ENCODE data around the gene PGM1. TPM values are rescaled to one million over a fixed set of nuclear protein-coding genes. Genes with fewer than 3 reads are reported as not detected.

The PGM1 gene
- polyA plus RNA-seq, 3 donors from 2014 or later, result 61.6 to 108 (median 67.4) TPM

GRCh38 chr1:63607322-63607721 lies 14.1 kb downstream of the PGM1 start:
- no peak for DNase-seq
- Mint-ChIP-seq H3K36me3 (peaks cover 0 to 3% (median 0%) of the 10 kb centered on the region in 3 donors), H3K4me3 (no peak overlapping the region), H3K27me3 (ENCODE audit: low read depth in 3 of 3) (peaks cover 0 to 2% (median 0%) of the 10 kb centered on the region in 3 donors), H3K27ac (no peak overlapping the region), H3K4me1 (peaks cover 11 to 51% of the 10 kb centered on the region in 2 donors), H3K9me3 (no peaks in the 10 kb centered on the region)

DNA sequence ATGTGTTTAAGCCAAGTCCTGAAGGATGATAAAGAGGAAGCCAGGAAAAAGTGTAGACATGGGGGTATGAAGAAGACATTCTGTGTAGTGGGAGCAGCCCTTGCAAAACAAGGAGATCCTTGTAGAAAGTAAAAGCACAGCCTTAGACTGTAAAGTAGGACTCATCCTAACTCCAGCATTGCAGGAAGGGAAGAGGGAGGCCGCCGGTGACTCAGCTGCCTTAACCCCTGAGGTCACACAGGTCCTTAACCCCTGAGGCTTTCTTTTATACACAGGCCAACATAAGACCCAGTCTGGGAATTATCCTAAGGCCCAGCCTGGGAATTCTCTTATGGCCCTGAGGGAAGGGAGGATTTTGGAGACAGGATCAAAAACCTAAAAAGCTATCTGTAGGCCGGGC lies 18.0 kb downstream of the PGM1 start:
- Mint-ChIP-seq H3K9me3 (no peaks in the 10 kb centered on the region), H3K27ac (no peak overlapping the region), H3K36me3 (no peaks in the 10 kb centered on the region), H3K4me3 (no peak overlapping the region), H3K4me1 (peaks cover 7 to 33% of the 10 kb centered on the region in 2 donors), H3K27me3 (ENCODE audit: low read depth in 3 of 3) (peaks cover 0 to 2% (median 0%) of the 10 kb centered on the region in 3 donors)
- no peak for DNase-seq

- no peak overlapping the region for H3K4me3 Mint-ChIP-seq
- H3K4me1 Mint-ChIP-seq, result peaks cover 7 to 34% of the 10 kb centered on the region in 2 donors
- no peak overlapping the region for H3K27ac Mint-ChIP-seq
- H3K36me3 Mint-ChIP-seq, result no peaks in the 10 kb centered on the region
- no peaks in the 10 kb centered on the region for H3K9me3 Mint-ChIP-seq
- no peaks in the 10 kb centered on the region for H3K27me3 Mint-ChIP-seq (ENCODE audit: low read depth in 3 of 3)
- DNase-seq, result no peak
Measured at GRCh38 chr1:63612564-63612963, 19.4 kb downstream of the PGM1 start.

- no peak overlapping the region for H3K4me3 Mint-ChIP-seq
- no peaks in the 10 kb centered on the region for H3K36me3 Mint-ChIP-seq
- H3K4me1 Mint-ChIP-seq, result peaks cover 7 to 36% of the 10 kb centered on the region in 2 donors
- no peaks in the 10 kb centered on the region for H3K9me3 Mint-ChIP-seq
- H3K27me3 Mint-ChIP-seq (ENCODE audit: low read depth in 3 of 3), result no peaks in the 10 kb centered on the region
- peak overlapping the region in 1 of 6 donors; percentile 48 for H3K27ac Mint-ChIP-seq
- no peak for DNase-seq
Measured at GRCh38 chr1:63612971-63613370, 19.8 kb downstream of the PGM1 start.

- Mint-ChIP-seq H3K27me3 (ENCODE audit: low read depth in 3 of 3) (no peaks in the 10 kb centered on the region), H3K4me3 (no peak overlapping the region), H3K27ac (no peak overlapping the region), H3K36me3 (peaks cover 0 to 5% (median 0%) of the 10 kb centered on the region in 3 donors), H3K9me3 (no peaks in the 10 kb centered on the region), H3K4me1 (peaks cover 2 to 11% of the 10 kb centered on the region in 2 donors)
- DNase-seq, result peak; percentile 59 to 64 (median 60)
Measured at GRCh38 chr1:63615768-63616420, 22.7 kb downstream of the PGM1 start.

DNA sequence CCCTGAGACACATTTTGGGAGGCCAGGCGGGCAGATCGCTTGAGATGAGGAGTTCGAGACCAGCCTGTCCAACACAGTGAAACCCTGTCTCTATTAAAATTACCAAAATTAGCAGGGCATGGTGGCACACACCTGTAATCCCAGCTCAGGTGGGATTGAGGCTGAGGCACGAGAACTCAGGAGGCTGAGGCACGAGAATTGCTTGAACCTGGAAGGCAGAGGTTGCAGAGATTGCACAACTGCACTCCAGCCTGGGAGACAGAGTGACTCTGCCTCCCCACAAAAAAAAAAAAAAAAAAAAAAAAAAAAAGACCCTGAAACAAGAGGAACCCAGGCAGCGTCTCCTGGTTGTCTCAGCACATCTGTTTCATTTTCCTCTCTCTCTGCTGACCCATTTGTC lies 24.2 kb downstream of the PGM1 start:
- no peaks in the 10 kb centered on the region for H3K27me3 Mint-ChIP-seq (ENCODE audit: low read depth in 3 of 3)
- H3K27ac Mint-ChIP-seq, result no peak overlapping the region
- peaks cover 2 to 9% of the 10 kb centered on the region in 2 donors for H3K4me1 Mint-ChIP-seq
- no peak overlapping the region for H3K4me3 Mint-ChIP-seq
- H3K9me3 Mint-ChIP-seq, result no peaks in the 10 kb centered on the region
- DNase-seq, result no peak
- peaks cover 0 to 5% (median 0%) of the 10 kb centered on the region in 3 donors for H3K36me3 Mint-ChIP-seq

- peaks cover 0 to 5% (median 0%) of the 10 kb centered on the region in 3 donors for H3K36me3 Mint-ChIP-seq
- H3K27me3 Mint-ChIP-seq (ENCODE audit: low read depth in 3 of 3), result no peaks in the 10 kb centered on the region
- peaks cover 2 to 9% of the 10 kb centered on the region in 2 donors for H3K4me1 Mint-ChIP-seq
- no peak overlapping the region for H3K4me3 Mint-ChIP-seq
- no peaks in the 10 kb centered on the region for H3K9me3 Mint-ChIP-seq
- no peak overlapping the region for H3K27ac Mint-ChIP-seq
- no peak for DNase-seq
Measured at GRCh38 chr1:63618011-63618410, 24.8 kb downstream of the PGM1 start.

- Mint-ChIP-seq H3K27ac (peak overlapping the region in 1 of 6 donors; percentile 12), H3K9me3 (no peaks in the 10 kb centered on the region), H3K4me1 (peaks cover 2 to 14% of the 10 kb centered on the region in 2 donors), H3K27me3 (ENCODE audit: low read depth in 3 of 3) (no peaks in the 10 kb centered on the region), H3K4me3 (no peak overlapping the region), H3K36me3 (peaks cover 0 to 7% (median 4%) of the 10 kb centered on the region in 3 donors)
- no peak for DNase-seq
Measured at GRCh38 chr1:63619558-63619957, 26.3 kb downstream of the PGM1 start.

DNA sequence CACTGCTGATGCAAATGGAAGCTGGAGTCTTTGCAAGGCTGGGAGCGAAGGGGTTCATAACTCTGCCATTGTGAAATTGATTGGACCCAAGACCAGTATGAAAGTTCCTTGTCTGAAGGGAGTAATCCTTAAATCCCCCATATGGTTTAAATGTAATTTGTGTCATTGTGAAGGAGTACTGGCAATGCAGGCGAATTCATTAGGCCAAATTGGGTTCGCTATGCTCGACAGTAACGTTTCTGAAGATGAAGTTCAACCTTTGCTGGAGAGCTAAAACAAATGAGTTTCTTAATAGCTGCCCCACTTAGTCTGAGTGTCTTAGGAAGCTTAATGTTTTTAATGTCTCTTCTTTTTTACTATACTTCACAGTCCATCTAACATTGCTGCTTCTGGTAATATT lies 27.5 kb downstream of the PGM1 start:
- Mint-ChIP-seq H3K4me1 (peaks cover 6 to 17% of the 10 kb centered on the region in 2 donors), H3K4me3 (no peak overlapping the region), H3K27ac (no peak overlapping the region), H3K27me3 (ENCODE audit: low read depth in 3 of 3) (no peaks in the 10 kb centered on the region), H3K9me3 (no peaks in the 10 kb centered on the region), H3K36me3 (peaks cover 0 to 7% (median 4%) of the 10 kb centered on the region in 3 donors)
- no peak for DNase-seq

DNA sequence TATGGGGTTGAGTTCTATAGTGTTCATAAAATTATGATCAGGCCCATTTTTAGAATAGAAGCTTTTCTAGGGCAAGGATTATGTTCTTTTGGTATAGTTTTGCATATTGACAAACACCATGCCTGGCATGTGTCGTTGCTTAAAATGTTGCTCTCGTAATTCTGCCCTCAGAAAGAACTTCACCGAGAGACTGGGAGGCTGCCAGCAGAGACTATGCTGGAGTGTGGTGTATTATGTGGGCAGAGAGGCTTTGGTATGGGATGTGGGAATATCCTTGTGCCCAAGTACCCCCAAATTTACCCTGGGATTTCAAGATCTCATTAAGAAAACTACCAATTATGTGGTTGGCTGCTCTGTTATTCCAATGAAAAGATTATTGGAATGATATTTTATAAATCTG lies 27.9 kb downstream of the PGM1 start:
- Mint-ChIP-seq H3K36me3 (peaks cover 0 to 7% (median 4%) of the 10 kb centered on the region in 3 donors), H3K9me3 (no peaks in the 10 kb centered on the region), H3K4me1 (peaks cover 8 to 21% of the 10 kb centered on the region in 2 donors), H3K27me3 (ENCODE audit: low read depth in 3 of 3) (no peaks in the 10 kb centered on the region), H3K4me3 (no peak overlapping the region), H3K27ac (no peak overlapping the region)
- no peak for DNase-seq

DNA sequence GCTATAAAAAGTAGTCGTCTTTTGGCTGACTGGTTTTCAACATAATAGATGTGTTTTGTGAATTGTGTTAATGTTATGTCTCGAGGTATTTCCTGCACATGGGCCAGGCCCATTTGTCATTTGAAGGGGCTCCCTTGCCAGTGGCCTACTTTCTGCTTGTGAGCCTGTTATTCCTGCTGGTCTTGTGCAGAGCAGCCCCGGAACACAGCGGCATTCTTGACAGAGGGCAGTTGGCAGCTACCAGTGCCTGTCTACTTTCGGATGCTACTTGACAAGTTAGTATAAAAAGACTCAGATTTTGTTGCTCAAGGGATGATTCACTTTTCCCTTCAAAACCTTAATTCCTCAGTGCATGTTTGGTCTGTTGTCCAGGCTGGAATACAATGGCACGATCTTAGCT lies 28.5 kb downstream of the PGM1 start:
- Mint-ChIP-seq H3K4me1 (peaks cover 10 to 28% of the 10 kb centered on the region in 2 donors), H3K36me3 (peaks cover 0 to 7% (median 4%) of the 10 kb centered on the region in 3 donors), H3K27ac (no peak overlapping the region), H3K9me3 (no peaks in the 10 kb centered on the region), H3K27me3 (ENCODE audit: low read depth in 3 of 3) (no peaks in the 10 kb centered on the region), H3K4me3 (no peak overlapping the region)
- DNase-seq, result no peak

- H3K4me1 Mint-ChIP-seq, result peaks cover 10 to 30% of the 10 kb centered on the region in 2 donors
Measured at GRCh38 chr1:63622849-63623566, 29.8 kb downstream of the PGM1 start.

GRCh38 chr1:63623952-63624351 lies 30.7 kb downstream of the PGM1 start:
- Mint-ChIP-seq H3K4me3 (no peak overlapping the region), H3K36me3 (peaks cover 0 to 6% (median 4%) of the 10 kb centered on the region in 3 donors), H3K27ac (no peak overlapping the region), H3K27me3 (ENCODE audit: low read depth in 3 of 3) (no peaks in the 10 kb centered on the region), H3K9me3 (no peaks in the 10 kb centered on the region), H3K4me1 (peaks cover 11 to 33% of the 10 kb centered on the region in 2 donors)
- DNase-seq, result no peak

More at GRCh38 chr1:63622849-63623566, 29.8 kb downstream of the PGM1 start:
- H3K4me3 Mint-ChIP-seq, result no peak overlapping the region
- no peak for DNase-seq
- no peak overlapping the region for H3K27ac Mint-ChIP-seq
- no peaks in the 10 kb centered on the region for H3K27me3 Mint-ChIP-seq (ENCODE audit: low read depth in 3 of 3)
- H3K36me3 Mint-ChIP-seq, result peaks cover 0 to 7% (median 4%) of the 10 kb centered on the region in 3 donors
- no peaks in the 10 kb centered on the region for H3K9me3 Mint-ChIP-seq

GRCh38 chr1:63624911-63625310 lies 31.7 kb downstream of the PGM1 start:
- Mint-ChIP-seq H3K4me3 (no peak overlapping the region), H3K4me1 (peaks cover 11 to 30% of the 10 kb centered on the region in 2 donors), H3K9me3 (no peaks in the 10 kb centered on the region), H3K27ac (no peak overlapping the region), H3K27me3 (ENCODE audit: low read depth in 3 of 3) (no peaks in the 10 kb centered on the region), H3K36me3 (peaks cover 0 to 4% (median 3%) of the 10 kb centered on the region in 3 donors)
- DNase-seq, result no peak

Measured in immature natural killer cell (primary cell).